Ovary (tissue), 9 donors: ENCODE data around the gene NRAP. TPM values are rescaled to one million over a fixed set of nuclear protein-coding genes. Genes with fewer than 3 reads are reported as not detected.
"Not testable (repeated sequence)": the region's sequence is repeated elsewhere in the genome, so short reads cannot be mapped to it uniquely, and the experiment has no call there.

Experiments used
- DNase-seq, 5 donors: peaks; one replicate each; pipeline ENCODE4 v3.0.0-alpha.2; 2019 to 2020
- H3K27ac ChIP-seq, 2 donors: fragments of 200-600 bp; one replicate each; pipeline versions ENCODE4 v1.5.1 to v1.8.0; 2019 to 2022
- H3K27me3 ChIP-seq: fragments of 200-600 bp; one replicate; pipeline ENCODE4 v1.8.0; 2022
- H3K36me3 ChIP-seq: fragments of 200-600 bp; sonication (generic); one replicate; pipeline ENCODE4 v1.5.1; 2019
- H3K4me1 ChIP-seq: one replicate; pipeline ENCODE4 v1.8.1; 2013; ENCODE audit warnings: mild to moderate bottlenecking, moderate library complexity; ENCODE audit not compliant: insufficient read depth
- H3K4me3 ChIP-seq: fragments of 200-600 bp; sonication (generic); one replicate; pipeline ENCODE4 v1.5.1; 2017
- H3K9me3 ChIP-seq, 2 donors: fragments of 200-600 bp in 1 of 2; sonication (generic) in 1 of 2; one replicate each; pipeline versions ENCODE4 v1.5.1 to v1.8.1; 2013 to 2019; ENCODE audit warnings: mild to moderate bottlenecking in 1 of 2, moderate library complexity in 1 of 2
- EP300 ChIP-seq: sonication (generic); formaldehyde crosslinking; IDR thresholded peaks from one replicate; pipeline ENCODE4 v1.6.1; 2017; ENCODE audit warnings: antibody characterized with exemption
- POLR2A ChIP-seq: fragments of 450-650 bp; IDR thresholded peaks from one replicate; pipeline ENCODE4 v1.6.1; 2017; ENCODE audit warnings: antibody characterized with exemption, mild to moderate bottlenecking, moderate library complexity
- WGBS, 3 donors: extraction: QIAGEN DNeasy Blood & Tissue Kit in 1 of 3; methylation state at CpG; one replicate each; pipeline versions ENCODE4 v1.1.5 to v1.1.7; 2013 to 2017; 5-methylcytosine and 5-hydroxymethylcytosine counted together
- intact Hi-C, 4 donors: fragments of 100-400 bp; cut with DNase I; formaldehyde crosslinking; loops; one replicate each; pipeline versions ENCODE4 v1.11.0 to v1.15.1; 2022 to 2023
- polyA plus RNA-seq, 2 donors: library from polyadenylated mRNA; stranded (reverse); fragments of 200-250 nt in 1 of 2; fragments of 350-450 nt in 1 of 2; fragmentation: Illumina TruSeq in 1 of 2; extraction: RNeasy Lipid Tissue Mini Kit (QIAGEN cat#74804) in 1 of 2; gene quantifications; one replicate each; pipeline ENCODE4 v1.2.3, GENCODE V29; 2013 to 2014
- total RNA-seq, 7 donors: library from RNA; depleted of rRNA in 2 of 7; stranded (reverse); fragments of >200 nt in 2 of 7; fragmentation: NEBNext Ultra II Directional in 3 of 7; extraction: Animal tissue kit (Norgen Biotek cat#: 25700) in 3 of 7; gene quantifications; one replicate each; pipeline versions ENCODE4 v1.1.0 to v1.2.4, GENCODE V29; 2016 to 2023
- TF ChIP-seq, protein P1 (sequence below), 3 donors: fragments of 450-650 bp in 2 of 3; fragments of 200-600 bp in 1 of 3; IDR thresholded peaks; one replicate each; pipeline versions ENCODE4 v1.5.1 to v1.8.0; 2016 to 2022; ENCODE audit warnings: antibody characterized with exemption in 3 of 3, mild to moderate bottlenecking in 1 of 3
- donor health status: DM: no; HTN: no; CAD: no; lungs with moderate emphysema.
- donor health status: DM: no; HTN: no; CAD: no.
- donor health status: Bipolar disorder and iron deficiency.
- donor health status: DM: yes; HTN: yes; CAD: no.
- donor health status: DM: no; HTN: no; CAD: no.
- donor health status: DM: yes; HTN: yes; CAD: no.

NRAP gene
- total and polyA plus RNA-seq, 9 donors, result 0.02 to 0.25 (median 0.11) TPM; not detected in 2

GRCh38 chr10:113657544-113657943, 6.3 kb downstream of the NRAP start:
- TF ChIP-seq POLR2A (no peak), EP300 (no peak)
- TF ChIP-seq, protein P1, sequence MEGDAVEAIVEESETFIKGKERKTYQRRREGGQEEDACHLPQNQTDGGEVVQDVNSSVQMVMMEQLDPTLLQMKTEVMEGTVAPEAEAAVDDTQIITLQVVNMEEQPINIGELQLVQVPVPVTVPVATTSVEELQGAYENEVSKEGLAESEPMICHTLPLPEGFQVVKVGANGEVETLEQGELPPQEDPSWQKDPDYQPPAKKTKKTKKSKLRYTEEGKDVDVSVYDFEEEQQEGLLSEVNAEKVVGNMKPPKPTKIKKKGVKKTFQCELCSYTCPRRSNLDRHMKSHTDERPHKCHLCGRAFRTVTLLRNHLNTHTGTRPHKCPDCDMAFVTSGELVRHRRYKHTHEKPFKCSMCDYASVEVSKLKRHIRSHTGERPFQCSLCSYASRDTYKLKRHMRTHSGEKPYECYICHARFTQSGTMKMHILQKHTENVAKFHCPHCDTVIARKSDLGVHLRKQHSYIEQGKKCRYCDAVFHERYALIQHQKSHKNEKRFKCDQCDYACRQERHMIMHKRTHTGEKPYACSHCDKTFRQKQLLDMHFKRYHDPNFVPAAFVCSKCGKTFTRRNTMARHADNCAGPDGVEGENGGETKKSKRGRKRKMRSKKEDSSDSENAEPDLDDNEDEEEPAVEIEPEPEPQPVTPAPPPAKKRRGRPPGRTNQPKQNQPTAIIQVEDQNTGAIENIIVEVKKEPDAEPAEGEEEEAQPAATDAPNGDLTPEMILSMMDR (IDR thresholded peaks at IDR 0.05), result no peak
- Histone ChIP-seq H3K27ac (no peak overlapping the region), H3K4me1 (no peaks in the 10 kb centered on the region), H3K9me3 (no peaks in the 10 kb centered on the region), H3K4me3 (no peak overlapping the region), H3K36me3 (no peaks in the 10 kb centered on the region), H3K27me3 (no peaks in the 10 kb centered on the region)
- DNase-seq, result no peak
- intact Hi-C loops, result no loop called here

DNA sequence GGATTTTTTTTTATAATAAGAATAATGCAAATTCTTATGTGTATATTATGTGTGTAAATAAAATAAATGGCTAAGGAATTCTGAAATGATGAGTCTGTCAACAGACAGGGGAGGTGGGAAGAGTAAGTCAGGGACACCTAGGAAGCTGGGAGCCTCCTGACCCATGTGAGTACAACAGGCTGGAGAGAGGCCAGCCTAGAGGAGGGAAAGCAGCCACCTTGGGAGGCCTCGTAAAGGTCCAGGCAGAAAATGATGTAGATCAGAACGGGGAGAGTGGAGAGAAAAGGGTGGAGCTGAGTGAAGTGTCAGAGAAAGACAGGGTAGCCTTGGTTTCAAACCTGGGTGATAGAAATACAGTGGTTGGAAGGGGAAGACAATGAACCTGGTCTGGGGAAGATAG, 6.9 kb downstream of the NRAP start:
- TF ChIP-seq EP300, result no peak
- TF ChIP-seq POLR2A, result no peak
- TF ChIP-seq, protein P1 (IDR thresholded peaks at IDR 0.05), result no peak

GRCh38 chr10:113652456-113652855, 11.4 kb downstream of the NRAP start:
- H3K27me3 ChIP-seq, H3K4me3 ChIP-seq, H3K4me1 ChIP-seq, intact Hi-C loops, H3K9me3 ChIP-seq, H3K36me3 ChIP-seq, DNase-seq, H3K27ac ChIP-seq: not testable (repeated sequence)
- WGBS, 3 donors, result 88 to 92% (median 92%) methylated on average over 3 of the region's 3 CpGs

More for the DNA sequence above, 6.9 kb downstream of the NRAP start:
- no peaks in the 10 kb centered on the region for H3K27me3 ChIP-seq
- H3K4me3 ChIP-seq, result no peak overlapping the region
- intact Hi-C loops, result no loop called here
- no peak overlapping the region for H3K27ac ChIP-seq
- WGBS, 3 donors, result 18 to 28% (median 23%) methylated on average over 2 of the region's 2 CpGs
- no peaks in the 10 kb centered on the region for H3K36me3 ChIP-seq
- DNase-seq, result no peak
- no peaks in the 10 kb centered on the region for H3K9me3 ChIP-seq
- H3K4me1 ChIP-seq, result no peaks in the 10 kb centered on the region

GRCh38 chr10:113651898-113652297, 11.9 kb downstream of the NRAP start:
- no peaks in the 10 kb centered on the region for H3K36me3 ChIP-seq
- no peak overlapping the region for H3K4me3 ChIP-seq
- TF ChIP-seq POLR2A (no peak), EP300 (no peak)
- TF ChIP-seq, protein P1 (IDR thresholded peaks at IDR 0.05), result no peak
- H3K27me3 ChIP-seq, result no peaks in the 10 kb centered on the region
- no peak for DNase-seq
- no peaks in the 10 kb centered on the region for H3K9me3 ChIP-seq
- 58 to 74% (median 71%) methylated on average over 1 of the region's 1 CpG for WGBS, 3 donors
- intact Hi-C loops, result no loop called here
- no peak overlapping the region for H3K27ac ChIP-seq
- no peaks in the 10 kb centered on the region for H3K4me1 ChIP-seq

DNA sequence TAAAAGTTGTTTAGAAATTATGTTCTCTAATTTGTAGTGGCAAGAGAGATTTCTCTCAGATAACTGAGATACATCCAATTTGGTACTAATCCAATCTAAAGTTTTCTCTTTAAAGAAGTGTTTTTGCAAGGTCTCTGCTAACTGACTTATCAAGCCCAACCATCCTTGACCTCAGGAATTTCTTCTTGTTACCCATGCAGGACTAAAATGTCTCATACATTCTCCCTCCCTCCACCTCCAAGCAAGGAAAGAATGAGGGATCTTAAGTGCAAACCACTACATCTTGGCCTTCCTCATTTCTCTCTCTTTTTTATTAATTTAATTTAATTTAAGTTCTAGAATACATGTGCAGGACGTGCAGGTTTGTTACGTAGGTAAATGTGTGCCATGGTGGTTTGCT, 12.8 kb downstream of the NRAP start:
- no peak overlapping the region for H3K27ac ChIP-seq
- no peak overlapping the region for H3K4me3 ChIP-seq
- no peaks in the 10 kb centered on the region for H3K27me3 ChIP-seq
- H3K36me3 ChIP-seq, result no peaks in the 10 kb centered on the region
- intact Hi-C loops, result no loop called here
- no peak for DNase-seq
- no peaks in the 10 kb centered on the region for H3K4me1 ChIP-seq
- TF ChIP-seq, protein P1 (IDR thresholded peaks at IDR 0.05), result no peak
- TF ChIP-seq POLR2A, result no peak
- TF ChIP-seq EP300, result no peak
- no peaks in the 10 kb centered on the region for H3K9me3 ChIP-seq
- WGBS, 3 donors, result 81 to 90% (median 87%) methylated on average over 2 of the region's 2 CpGs
